ENCODE data around the gene COG1.

DNA sequence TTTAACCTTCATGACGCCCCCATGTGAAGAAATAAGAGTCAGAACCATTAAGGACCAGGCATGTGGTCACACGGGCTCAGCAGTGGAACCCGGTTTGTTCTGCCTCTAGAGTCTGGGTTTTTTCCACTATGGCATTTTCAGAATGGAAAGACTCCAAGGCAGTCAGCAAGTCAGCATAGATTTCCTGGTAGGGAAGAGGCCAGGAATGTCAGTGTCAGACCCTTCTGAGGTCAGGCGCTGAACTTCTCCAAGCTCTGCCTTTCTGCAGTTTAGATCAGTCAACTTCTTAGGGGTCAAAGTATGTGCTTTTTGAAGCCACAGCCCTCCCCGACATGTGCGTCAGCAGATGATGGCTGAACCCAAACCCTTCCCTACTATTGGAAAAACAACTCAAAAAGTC is 24.2 kb upstream of the COG1 start:
- TF ChIP-seq, protein P1, sequence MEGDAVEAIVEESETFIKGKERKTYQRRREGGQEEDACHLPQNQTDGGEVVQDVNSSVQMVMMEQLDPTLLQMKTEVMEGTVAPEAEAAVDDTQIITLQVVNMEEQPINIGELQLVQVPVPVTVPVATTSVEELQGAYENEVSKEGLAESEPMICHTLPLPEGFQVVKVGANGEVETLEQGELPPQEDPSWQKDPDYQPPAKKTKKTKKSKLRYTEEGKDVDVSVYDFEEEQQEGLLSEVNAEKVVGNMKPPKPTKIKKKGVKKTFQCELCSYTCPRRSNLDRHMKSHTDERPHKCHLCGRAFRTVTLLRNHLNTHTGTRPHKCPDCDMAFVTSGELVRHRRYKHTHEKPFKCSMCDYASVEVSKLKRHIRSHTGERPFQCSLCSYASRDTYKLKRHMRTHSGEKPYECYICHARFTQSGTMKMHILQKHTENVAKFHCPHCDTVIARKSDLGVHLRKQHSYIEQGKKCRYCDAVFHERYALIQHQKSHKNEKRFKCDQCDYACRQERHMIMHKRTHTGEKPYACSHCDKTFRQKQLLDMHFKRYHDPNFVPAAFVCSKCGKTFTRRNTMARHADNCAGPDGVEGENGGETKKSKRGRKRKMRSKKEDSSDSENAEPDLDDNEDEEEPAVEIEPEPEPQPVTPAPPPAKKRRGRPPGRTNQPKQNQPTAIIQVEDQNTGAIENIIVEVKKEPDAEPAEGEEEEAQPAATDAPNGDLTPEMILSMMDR (IDR thresholded peaks at IDR 0.05; ENCODE audit: low read length) = no peak
- TF ChIP-seq EZH2 (optimal IDR thresholded peaks at IDR 0.05; ENCODE audit: low read depth, low read length) (no peak), EZH2phosphoT487 (IDR thresholded peaks at IDR 0.05; ENCODE audit: low read length) (no peak)
